Measurements from ENCODE around the gene TOX2.

DNA sequence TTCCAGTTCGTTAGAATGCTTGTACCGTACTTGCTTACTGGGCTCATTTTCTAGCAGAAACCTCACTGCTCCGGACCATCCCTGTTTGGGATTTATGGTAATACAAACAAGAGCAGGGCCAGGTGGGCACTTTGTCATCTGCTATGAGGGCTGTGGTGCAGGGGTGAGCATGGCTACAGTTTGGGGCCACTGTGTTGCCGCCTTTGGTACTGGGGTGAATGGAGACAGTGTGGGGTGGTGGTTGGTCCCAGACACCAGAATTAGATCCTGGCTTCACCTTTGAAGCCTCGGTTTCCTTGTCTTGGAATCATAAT is 95.0 kb downstream of the TOX2 start:
- TF ChIP-seq GATA3 (IDR thresholded peaks at IDR 0.05; ENCODE audit: low read depth, low read length) = no peak
- TF ChIP-seq GATA2 (IDR thresholded peaks at IDR 0.05; ENCODE audit: low read depth, low read length) = no peak
